D721Med (cell line): ENCODE data around the gene EMILIN2.

Experiments used
- DNase-seq: peaks from one replicate; pipeline ENCODE4 v3.0.0; 2011; ENCODE audit warnings: low spot score; ENCODE audit not compliant: insufficient read length
- FAIRE-seq: peaks from 2 replicates; lab custom pipeline; 2011; peaks lifted over from hg19 to GRCh38; lab: Jason Lieb, UNC
- TF ChIP-seq, protein P1 (sequence below): IDR thresholded peaks from 2 replicates; pipeline ENCODE4 v1.5.1; 2012; ENCODE audit warnings: mild to moderate bottlenecking, control low read depth; ENCODE audit not compliant: insufficient read depth; ENCODE audit errors: missing control alignments

EMILIN2 gene

DNA sequence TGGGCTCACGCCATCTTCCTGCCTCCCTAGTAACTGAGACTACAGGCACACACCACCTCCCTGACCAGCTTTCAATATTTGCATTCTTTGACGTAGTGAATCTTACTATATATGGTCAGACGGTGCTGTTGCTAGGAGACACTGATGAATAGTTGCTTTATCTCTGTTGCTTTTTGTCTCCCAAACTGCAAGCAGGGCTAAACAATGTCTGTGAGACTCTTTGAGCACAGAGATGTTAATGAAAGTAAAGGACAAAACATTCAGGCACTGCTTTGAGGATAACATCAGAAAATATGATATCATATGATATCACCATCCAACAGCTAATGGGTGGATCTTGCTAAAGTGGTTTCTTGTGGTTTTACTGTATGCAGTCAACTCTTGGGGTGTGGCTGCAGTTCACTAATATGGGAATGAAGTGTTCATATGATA, 43.0 kb downstream of the EMILIN2 start:
- FAIRE-seq, result no peak
- TF ChIP-seq, protein P1, sequence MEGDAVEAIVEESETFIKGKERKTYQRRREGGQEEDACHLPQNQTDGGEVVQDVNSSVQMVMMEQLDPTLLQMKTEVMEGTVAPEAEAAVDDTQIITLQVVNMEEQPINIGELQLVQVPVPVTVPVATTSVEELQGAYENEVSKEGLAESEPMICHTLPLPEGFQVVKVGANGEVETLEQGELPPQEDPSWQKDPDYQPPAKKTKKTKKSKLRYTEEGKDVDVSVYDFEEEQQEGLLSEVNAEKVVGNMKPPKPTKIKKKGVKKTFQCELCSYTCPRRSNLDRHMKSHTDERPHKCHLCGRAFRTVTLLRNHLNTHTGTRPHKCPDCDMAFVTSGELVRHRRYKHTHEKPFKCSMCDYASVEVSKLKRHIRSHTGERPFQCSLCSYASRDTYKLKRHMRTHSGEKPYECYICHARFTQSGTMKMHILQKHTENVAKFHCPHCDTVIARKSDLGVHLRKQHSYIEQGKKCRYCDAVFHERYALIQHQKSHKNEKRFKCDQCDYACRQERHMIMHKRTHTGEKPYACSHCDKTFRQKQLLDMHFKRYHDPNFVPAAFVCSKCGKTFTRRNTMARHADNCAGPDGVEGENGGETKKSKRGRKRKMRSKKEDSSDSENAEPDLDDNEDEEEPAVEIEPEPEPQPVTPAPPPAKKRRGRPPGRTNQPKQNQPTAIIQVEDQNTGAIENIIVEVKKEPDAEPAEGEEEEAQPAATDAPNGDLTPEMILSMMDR, result no peak
- no peak for DNase-seq

DNA sequence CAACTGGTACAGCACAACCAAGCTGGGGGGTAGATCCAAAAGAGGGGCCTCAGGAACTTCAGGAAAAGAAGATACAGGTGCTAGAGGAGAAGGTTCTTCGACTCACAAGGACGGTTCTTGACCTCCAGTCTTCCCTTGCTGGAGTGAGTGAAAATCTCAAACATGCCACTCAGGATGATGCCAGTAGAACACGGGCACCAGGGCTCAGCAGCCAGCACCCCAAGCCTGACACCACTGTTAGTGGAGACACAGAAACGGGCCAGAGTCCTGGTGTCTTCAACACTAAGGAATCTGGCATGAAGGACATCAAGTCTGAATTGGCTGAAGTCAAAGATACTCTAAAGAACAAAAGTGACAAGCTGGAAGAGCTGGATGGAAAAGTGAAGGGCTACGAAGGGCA, 43.8 kb downstream of the EMILIN2 start:
- TF ChIP-seq, protein P1, result no peak
- FAIRE-seq (no peak), DNase-seq (no peak)

DNA sequence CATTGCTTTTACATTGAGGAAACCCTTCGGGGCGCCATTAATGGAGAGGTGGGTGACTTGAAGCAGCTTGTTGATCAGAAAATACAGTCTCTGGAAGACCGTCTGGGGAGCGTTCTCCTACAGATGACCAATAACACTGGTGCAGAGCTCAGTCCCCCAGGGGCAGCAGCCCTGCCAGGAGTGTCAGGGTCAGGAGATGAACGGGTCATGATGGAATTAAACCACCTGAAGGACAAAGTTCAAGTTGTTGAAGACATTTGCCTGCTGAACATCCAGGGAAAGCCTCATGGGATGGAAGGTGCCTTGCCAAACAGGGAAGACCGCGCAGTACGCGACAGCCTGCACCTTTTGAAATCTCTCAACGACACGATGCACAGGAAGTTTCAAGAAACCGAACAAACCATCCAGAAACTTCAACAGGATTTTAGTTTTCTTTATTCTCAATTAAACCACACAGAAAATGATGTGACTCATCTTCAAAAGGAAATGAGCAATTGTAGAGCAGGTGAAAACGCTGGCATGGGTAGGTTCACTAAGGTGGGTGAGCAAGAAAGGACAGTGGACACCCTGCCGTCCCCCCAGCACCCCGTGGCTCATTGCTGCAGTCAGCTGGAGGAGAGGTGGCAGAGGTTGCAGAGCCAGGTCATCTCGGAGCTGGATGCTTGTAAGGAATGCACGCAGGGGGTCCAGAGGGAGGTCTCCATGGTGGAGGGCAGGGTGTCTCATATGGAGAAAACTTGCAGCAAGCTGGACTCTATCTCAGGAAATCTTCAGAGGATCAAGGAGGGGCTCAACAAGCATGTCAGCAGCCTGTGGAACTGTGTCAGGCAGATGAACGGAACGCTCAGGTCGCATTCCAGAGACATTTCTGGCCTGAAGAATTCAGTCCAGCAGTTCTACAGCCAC, 45.0 kb downstream of the EMILIN2 start:
- TF ChIP-seq, protein P1, result no peak
- DNase-seq (no peak), FAIRE-seq (no peak)

DNA sequence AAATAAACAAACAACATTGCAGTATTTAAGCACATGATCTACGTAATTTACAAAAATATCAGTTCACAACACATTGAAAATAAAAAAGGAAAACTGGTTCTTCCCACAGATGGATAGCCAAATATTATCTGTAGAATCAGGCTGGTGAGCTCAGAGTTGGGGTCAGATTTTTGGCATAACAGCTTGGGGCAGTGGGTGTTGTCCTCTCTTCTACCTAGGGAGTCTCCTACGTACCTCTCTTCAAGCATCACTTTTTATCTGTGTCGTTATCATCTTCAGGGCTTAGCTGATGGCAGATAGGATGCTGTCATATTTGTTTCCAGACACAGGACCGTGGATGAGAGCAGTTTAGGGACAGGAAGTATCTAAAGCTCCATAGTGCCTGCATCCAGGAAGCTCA, 46.2 kb downstream of the EMILIN2 start:
- TF ChIP-seq, protein P1, result no peak
- no peak for DNase-seq
- FAIRE-seq, result no peak

DNA sequence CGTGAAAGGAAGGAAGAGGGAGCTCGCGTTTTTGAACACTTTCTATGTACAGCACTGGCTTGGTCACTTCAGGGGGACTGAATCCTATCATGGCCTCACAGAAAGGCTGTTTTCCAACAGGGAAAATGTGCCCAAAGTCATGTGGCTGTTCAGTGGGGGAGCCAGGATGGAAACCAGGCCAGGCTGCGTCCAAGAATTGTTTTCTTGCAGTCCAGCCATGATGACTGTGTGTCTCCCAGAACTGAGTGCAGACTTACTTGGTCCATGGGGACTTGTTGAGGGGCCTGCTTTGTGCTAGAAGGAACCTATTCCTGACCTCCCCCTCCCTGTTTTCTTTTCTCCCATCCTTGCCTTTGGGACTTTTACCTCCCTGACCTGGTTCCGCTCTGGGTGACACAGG, 46.9 kb downstream of the EMILIN2 start:
- DNase-seq (no peak), FAIRE-seq (no peak)
- TF ChIP-seq, protein P1, result no peak

DNA sequence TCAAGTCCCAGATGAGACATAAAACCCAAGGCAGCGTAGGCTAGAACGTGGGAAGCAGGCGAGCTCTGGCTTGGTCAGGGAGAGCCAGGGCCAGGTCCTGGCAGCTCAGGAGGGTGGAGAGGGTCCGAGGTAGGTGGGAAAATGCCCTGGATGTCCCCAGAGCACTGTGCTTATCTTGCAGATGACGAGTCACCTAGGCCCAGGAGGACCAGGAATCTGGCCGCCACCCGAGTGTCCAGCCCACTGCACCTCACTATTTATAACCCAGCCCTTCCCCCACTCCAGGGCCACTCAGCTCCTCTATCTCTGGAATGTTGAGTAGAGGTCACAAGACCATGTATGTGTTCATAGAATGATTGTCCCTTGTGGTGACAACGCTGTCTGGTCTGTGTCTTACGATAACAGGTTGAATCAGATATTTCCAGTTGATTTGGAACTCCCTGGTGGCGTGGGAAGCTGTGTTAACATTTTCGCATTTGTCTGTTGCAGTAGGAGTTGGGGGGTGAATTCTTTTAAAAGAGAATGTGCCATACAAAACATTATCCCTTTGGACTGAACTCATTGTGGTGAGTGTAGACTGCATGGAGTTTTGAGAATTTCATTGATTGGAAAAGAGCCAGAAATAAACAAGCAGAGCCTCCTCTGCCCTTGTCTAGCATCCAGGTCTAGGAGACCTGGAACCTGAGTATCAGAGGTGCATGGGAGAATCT, 47.5 kb downstream of the EMILIN2 start:
- TF ChIP-seq, protein P1, result no peak
- FAIRE-seq (no peak), DNase-seq (no peak)
